ENCODE data around the gene ABLIM2. TPM values are rescaled to one million over a fixed set of nuclear protein-coding genes. Genes with fewer than 3 reads are reported as not detected.

ABLIM2 gene
- total RNA-seq, 1 experiment from 2014 or later = 2.7 TPM

DNA sequence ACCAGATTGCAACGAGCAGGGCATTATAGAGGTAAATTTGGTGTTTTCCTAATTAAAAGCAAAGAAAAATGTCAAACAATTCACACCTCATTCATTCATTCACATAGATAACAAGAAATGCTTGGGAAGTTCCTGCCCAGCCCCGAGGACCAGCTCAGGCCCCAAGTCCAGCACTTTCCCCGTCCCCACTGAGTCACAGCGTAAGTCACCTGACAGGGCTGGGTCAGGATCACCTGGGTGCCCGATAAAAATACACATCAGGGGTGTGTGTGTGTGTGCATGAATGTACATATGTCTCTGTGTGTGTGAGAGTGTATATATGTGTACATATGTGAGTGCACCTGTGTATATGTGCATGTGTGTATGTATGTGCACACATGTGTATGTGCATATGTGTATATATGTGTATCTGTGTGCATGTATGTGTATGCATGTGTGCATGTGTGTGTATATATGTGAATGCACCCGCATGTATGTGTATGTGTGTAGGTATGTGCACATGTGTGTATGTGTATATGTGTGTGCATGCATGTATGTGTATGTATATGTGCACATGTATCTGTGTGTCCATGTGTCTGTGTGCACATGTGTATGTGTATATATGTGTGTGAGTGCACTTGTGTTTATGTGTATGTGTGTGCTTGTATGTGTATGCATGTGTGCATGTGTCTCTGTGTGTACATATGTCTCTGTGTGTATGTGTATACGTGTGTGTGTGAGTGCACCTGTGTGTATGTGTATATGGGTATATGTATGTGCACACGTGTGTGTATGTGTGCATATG is 21.9 kb upstream of the ABLIM2 start:
- H3K27me3 ChIP-seq (replicated peaks; ENCODE audit: insufficient read depth, low read depth, low read length, poor library complexity) = no peaks in the 10 kb centered on the region
- CTCF ChIA-PET = no interaction called here
- no TSS peak for BruUV-seq (replicated peaks)

DNA sequence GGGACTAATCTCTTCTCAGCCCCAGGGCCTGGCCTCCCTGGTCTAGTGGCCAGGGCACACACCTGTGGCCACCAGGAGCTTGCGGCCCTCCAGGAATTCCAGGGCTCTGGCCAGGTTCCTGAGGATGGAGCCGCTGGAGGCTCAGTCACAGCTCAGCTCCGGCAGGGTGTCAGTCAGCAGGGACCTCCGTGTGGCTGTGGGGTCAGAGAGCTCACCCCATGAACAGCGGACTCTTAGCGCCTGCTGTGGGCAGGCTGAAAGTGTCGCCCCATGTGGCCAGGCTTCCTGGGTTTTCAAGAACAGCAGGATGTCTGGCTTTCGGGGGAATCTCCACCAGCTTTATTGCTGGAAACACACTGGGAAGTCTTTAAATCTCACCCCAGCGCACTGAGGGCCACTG is 21.2 kb upstream of the ABLIM2 start:
- no TSS peak for BruUV-seq (replicated peaks)
- Histone ChIP-seq H3K27ac (ENCODE audit: low read depth, low read length, poor library complexity, severe bottlenecking) (no peak overlapping the region), H3K4me3 (ENCODE audit: low read depth, low read length, poor library complexity, severe bottlenecking) (no peak overlapping the region), H3K4me1 (ENCODE audit: insufficient read depth, low read length, poor library complexity, severe bottlenecking) (peaks cover 7% of the 10 kb centered on the region), H3K27me3 (replicated peaks; ENCODE audit: insufficient read depth, low read depth, low read length, poor library complexity) (no peaks in the 10 kb centered on the region), H3K36me3 (ENCODE audit: insufficient read depth, low read length, poor library complexity, severe bottlenecking) (no peaks in the 10 kb centered on the region), H3K9me3 (ENCODE audit: low read depth, low read length, poor library complexity, severe bottlenecking) (no peaks in the 10 kb centered on the region)
- intact Hi-C loops (cut with micrococcal nuclease; ENCODE audit: unreplicated experiment) = no loop called here
- DNase-seq (ENCODE audit: low spot score) = no peak
- POLR2A ChIA-PET (ENCODE audit: low non-redundant PET) = no interaction called here
- no peak for TF ChIP-seq EZH2 (IDR thresholded peaks at IDR 0.05; ENCODE audit: borderline replicate concordance, low read depth, low read length, poor library complexity, severe bottlenecking)
- TF ChIP-seq, protein P1, sequence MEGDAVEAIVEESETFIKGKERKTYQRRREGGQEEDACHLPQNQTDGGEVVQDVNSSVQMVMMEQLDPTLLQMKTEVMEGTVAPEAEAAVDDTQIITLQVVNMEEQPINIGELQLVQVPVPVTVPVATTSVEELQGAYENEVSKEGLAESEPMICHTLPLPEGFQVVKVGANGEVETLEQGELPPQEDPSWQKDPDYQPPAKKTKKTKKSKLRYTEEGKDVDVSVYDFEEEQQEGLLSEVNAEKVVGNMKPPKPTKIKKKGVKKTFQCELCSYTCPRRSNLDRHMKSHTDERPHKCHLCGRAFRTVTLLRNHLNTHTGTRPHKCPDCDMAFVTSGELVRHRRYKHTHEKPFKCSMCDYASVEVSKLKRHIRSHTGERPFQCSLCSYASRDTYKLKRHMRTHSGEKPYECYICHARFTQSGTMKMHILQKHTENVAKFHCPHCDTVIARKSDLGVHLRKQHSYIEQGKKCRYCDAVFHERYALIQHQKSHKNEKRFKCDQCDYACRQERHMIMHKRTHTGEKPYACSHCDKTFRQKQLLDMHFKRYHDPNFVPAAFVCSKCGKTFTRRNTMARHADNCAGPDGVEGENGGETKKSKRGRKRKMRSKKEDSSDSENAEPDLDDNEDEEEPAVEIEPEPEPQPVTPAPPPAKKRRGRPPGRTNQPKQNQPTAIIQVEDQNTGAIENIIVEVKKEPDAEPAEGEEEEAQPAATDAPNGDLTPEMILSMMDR (conservative IDR thresholded peaks at IDR 0.05; ENCODE audit: low read depth, low read length) = no peak
- CTCF ChIA-PET = no interaction called here

More for the DNA sequence above, 21.9 kb upstream of the ABLIM2 start:
- Histone ChIP-seq H3K36me3 (ENCODE audit: insufficient read depth, low read length, poor library complexity, severe bottlenecking) (no peaks in the 10 kb centered on the region), H3K4me1 (ENCODE audit: insufficient read depth, low read length, poor library complexity, severe bottlenecking) (peaks cover 7% of the 10 kb centered on the region), H3K9me3 (ENCODE audit: low read depth, low read length, poor library complexity, severe bottlenecking) (no peaks in the 10 kb centered on the region), H3K27ac (ENCODE audit: low read depth, low read length, poor library complexity, severe bottlenecking) (no peak overlapping the region), H3K4me3 (ENCODE audit: low read depth, low read length, poor library complexity, severe bottlenecking) (no peak overlapping the region)
- no peak for DNase-seq (ENCODE audit: low spot score)
- TF ChIP-seq EZH2 (IDR thresholded peaks at IDR 0.05; ENCODE audit: borderline replicate concordance, low read depth, low read length, poor library complexity, severe bottlenecking) = no peak
- TF ChIP-seq, protein P1 (conservative IDR thresholded peaks at IDR 0.05; ENCODE audit: low read depth, low read length) = no peak
- POLR2A ChIA-PET (ENCODE audit: low non-redundant PET) = no interaction called here
- intact Hi-C loops (cut with micrococcal nuclease; ENCODE audit: unreplicated experiment) = no loop called here

DNA sequence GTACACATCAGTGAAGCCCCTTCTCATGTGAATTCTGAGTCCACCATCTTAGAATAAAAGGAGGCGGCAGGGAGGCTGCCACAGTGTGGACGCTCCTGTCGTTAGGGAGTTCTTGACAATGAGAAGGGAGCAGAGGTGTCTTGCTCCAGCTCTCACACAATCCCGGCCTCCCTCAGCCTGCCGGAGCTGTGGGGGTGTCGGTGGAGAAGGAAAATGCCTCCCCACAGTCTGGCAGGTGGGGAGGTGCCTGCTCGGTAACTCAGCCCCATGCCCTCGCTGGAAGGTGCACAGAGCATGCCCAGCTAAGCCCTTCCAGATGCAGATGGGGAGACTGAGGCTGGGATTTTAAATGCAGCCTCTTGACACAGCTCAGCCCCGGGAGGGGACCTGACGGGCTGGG is 20.5 kb upstream of the ABLIM2 start:
- H3K27me3 ChIP-seq (replicated peaks; ENCODE audit: insufficient read depth, low read depth, low read length, poor library complexity) = no peaks in the 10 kb centered on the region
- intact Hi-C loops (cut with micrococcal nuclease; ENCODE audit: unreplicated experiment) = no loop called here
- H3K4me3 ChIP-seq (ENCODE audit: low read depth, low read length, poor library complexity, severe bottlenecking) = no peak overlapping the region
- DNase-seq (ENCODE audit: low spot score) = no peak
- TF ChIP-seq, protein P1 (conservative IDR thresholded peaks at IDR 0.05; ENCODE audit: low read depth, low read length) = no peak
- TF ChIP-seq EZH2 (IDR thresholded peaks at IDR 0.05; ENCODE audit: borderline replicate concordance, low read depth, low read length, poor library complexity, severe bottlenecking) = no peak
- peaks cover 7% of the 10 kb centered on the region for H3K4me1 ChIP-seq (ENCODE audit: insufficient read depth, low read length, poor library complexity, severe bottlenecking)
- H3K9me3 ChIP-seq (ENCODE audit: low read depth, low read length, poor library complexity, severe bottlenecking) = no peaks in the 10 kb centered on the region
- ChIA-PET CTCF (no interaction called here), POLR2A (ENCODE audit: low non-redundant PET) (no interaction called here)
- no peak overlapping the region for H3K27ac ChIP-seq (ENCODE audit: low read depth, low read length, poor library complexity, severe bottlenecking)
- BruUV-seq (replicated peaks) = no TSS peak
- H3K36me3 ChIP-seq (ENCODE audit: insufficient read depth, low read length, poor library complexity, severe bottlenecking) = no peaks in the 10 kb centered on the region
